Activated T-cell treated with anti-CD3 and anti-CD28 coated beads for 24 hours (primary cell): Measurements from ENCODE around the gene ARID5A.

Experiments used
- DNase-seq: peaks from one replicate; pipeline ENCODE4 v3.0.0-alpha.2; 2020; ENCODE audit warnings: low read depth

Gene ARID5A

DNA sequence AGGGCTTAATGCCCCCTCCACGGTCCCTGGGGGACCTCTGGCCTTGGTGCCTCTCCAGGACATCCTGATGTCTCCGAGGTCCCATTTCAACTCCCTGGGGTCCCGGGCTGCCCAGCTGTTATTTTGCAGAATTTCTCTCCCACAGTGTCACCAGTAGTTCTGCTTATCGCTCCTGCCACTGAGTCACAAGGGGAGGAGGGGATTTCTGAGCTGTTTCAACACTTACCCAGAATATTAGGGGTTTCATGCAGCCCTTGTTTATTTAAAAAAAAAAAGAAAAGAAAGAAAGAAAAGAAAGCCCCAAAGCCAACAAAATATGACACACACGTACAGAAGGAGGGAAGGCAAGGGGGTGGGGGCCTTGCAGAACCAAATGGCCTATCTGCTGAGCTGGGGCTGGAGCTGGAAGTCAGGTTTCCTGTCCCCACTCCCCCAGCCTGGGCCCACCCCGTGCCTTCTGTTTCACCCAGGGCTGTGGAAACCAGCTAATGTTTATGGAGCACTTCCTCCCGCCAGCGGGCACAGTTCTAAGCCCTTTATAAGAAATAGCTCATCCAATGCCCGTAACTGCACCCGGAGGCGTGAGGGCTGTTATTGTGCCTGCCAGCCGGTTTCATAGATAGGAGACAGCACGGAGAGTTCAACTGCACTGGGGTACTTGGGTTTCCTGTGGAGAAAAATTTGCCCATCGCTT lies 8.4 kb upstream of the ARID5A start:
- DNase-seq = peak; percentile 60

DNA sequence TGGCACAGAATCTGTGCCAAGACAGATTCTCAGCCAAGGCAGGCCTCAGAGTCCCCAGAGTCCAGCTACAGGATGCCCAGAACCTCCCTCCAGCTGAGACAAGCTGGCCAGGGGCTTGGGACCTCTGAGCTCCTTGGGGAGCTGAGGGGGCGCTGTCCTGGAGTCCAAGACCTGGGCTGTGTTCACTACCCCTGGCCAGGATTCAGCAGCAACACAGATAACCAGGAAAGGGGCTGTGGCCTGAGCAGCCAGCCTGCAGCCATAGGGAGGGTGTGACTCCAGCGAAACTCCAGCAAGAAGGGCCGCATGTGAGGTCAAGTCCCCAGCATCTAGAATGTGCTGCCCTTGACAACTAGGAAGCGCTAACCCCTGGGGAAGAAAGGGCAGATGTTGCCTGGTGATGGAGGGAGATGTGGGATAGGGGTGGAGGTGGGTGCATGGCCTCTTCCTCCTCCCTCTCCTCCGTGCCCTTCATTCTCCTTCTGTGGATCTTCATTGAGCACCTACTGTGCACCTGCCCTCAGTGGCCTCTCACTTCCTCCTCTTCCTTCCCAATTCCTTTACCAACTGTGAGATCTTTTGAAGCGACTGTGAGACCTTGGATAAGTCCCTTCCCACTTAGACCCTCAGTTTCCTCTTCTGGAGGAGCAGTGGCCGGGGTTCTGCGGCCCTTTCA lies 7.7 kb upstream of the ARID5A start:
- no peak for DNase-seq

GRCh38 chr2:96529376-96530143 lies 7.0 kb upstream of the ARID5A start:
- DNase-seq = no peak

DNA sequence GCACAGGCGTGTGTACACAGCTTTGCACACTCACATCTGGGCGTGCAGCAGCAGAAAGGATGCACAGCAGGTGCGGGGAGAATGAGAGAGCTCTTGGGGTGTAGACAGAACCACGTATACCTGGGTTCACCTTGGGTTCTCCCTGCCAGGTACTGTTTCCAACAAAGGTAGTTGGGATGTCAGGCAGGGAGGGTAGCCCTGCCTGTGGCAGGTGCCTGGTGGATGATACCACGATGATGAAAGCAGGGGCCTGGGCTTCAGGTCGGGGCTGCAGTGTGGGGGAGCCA lies 6.5 kb upstream of the ARID5A start:
- no peak for DNase-seq

DNA sequence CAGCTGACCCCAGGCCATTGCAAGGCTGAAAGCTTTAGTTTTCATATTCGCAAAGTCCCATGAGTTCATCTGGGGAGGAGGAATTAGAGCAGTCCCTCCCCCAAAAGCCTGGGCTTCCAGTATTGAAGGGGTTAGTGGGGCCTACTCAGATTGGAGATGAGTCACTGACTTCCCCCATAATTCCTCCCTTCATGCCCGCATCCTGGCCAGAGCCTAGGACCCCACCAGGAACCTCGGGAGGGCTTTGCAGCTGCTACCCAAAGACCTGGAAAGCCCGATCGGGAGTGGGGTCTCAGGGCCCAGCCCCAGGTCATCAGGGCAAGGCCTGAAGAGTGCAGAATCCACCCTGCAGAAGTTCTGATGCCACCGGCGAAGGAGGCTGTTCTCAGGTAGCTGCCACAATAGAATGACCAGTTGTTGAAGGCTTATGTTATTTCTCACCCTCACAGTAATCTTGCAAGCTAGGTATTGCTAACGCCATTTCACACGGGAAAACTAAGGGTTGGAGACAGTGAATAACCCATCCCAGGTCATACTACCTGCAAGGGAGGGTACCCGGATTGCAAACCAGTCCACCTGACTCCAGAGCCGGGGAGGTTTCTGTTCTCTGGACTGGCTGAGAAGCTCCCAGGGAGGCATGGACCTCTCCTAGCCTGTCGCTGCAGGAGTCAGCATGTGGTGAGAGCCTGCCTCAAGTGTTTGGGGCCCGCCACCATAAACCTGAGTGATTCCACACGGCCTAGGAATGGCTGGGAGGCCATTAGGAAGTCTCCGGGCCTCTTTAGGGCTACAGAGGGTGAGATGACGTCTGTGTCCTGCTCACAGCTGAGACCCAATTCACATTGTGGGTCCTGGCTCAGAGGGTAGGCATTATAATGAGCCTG lies 5.8 kb upstream of the ARID5A start:
- no peak for DNase-seq

DNA sequence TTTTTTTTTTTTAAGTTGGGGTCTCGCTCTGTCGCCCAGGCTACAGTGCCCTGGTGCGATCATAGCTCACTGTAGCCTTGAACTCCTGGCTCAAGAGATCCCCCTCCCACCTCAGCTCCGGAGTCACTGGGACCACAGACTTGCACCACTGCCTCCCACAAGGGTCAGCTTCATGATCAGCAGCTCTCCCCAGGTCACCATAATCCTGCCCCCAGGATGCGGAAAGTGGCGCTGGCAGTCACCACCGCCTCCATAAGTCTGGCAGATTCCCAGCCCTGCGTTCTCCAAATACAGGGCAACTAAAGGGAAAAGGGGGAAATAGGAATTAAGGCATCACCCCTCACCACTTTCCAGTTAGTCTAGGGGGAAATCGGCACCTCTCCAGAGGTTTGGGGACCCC lies 5.2 kb upstream of the ARID5A start:
- no peak for DNase-seq

- peak; percentile 83 for DNase-seq
These were observed 4.6 kb upstream of the ARID5A start for GRCh38 chr2:96531872-96532505.

GRCh38 chr2:96532641-96533291 lies 3.8 kb upstream of the ARID5A start:
- DNase-seq = no peak

DNA sequence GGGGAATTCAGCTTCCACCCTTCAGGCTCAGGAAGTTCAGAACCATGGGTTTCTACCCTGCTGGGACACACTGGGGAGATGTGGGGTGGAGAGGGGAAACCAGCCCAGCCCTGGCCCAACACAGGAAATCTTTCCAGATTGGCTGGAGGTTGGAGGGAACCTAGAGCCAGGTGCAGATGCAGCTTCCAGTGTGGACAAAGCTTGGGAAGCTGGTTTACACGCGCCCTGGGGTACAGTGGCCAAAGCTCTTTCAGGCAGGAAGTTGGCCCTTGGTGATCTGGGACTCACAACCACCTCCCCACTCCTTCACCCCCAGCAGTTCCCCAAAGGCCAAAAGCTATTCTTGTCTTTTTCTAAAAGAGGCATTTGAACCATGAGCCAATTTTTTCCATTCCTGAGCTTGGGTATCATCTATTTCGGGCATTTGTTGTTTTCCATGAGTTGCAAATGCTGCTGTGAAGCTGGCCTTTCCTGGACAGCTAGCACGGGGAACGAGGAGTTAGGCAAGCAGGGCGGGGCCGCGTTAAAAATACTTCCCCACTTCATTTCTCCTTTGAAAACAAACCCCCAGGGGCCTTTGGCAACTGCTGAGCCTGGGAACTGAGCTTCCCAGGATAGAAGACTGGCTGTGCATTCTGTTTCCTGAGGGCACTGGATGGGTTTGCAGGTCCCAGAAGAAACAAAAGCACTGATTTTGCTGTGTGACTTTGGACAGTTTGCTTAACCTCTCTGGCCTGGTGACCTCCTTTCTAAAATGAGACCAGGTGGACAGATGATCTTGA lies 3.1 kb upstream of the ARID5A start:
- DNase-seq = no peak

DNA sequence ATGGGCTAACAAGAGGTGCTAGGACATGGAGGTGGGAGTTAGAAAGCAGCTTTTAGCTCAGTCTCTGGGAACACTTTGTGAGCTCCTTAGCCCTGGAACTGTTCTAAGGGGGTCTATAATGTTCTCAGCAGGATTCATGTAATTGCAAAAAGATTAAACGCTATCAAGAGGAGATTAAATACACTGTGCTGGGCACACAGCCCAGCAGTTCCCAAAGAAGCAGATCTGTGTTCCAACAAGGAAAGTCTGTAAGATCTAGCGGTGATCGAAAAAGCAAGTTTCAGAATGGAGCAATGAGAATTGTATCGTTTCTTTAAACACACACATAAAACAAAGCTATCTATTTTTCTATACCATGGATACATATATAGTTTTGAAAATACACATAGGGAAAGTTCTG lies 2.4 kb upstream of the ARID5A start:
- DNase-seq = no peak

DNA sequence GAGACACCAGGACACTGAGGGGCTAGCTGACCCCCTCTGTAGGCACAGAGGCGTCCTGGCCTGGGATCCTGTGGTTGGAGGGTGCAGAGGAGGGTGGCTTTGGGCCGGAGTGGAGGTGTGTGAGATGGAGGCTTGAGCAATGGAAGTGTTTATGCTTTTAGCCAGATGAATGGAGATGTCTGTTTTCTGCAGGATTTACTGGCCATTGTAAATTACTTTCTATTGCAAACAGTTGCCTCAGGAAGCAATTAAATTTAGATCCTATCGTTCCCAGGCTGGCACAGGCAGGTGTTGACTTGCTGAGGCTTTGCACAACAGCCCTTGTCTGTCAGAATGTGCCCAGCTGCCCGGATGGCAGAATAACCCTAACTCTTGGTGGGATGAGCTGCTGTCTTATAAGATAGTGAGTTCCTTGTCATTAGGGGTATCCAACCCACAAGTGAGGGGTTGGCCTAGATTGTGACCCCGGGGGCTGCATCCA lies 1.8 kb upstream of the ARID5A start:
- no peak for DNase-seq

DNA sequence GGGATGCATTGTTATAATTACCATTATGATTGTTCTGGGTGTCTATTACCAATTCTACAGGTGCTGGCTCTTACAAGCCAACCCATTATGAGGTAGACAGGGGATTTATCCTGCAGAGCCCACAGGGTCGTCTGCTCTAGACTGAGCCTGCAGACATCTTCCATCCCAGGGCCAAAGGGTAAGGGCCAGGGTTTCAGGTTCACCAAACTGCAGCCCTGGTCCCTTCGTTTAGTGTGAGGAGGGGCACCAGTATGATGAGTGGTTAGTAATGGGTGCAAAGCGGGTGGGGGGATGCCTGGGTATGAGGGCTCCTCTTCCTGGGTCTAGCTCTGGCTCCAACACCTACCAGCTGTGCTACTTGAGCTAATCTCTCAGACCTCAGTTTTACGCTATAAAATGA lies 1.2 kb upstream of the ARID5A start:
- no peak for DNase-seq

DNA sequence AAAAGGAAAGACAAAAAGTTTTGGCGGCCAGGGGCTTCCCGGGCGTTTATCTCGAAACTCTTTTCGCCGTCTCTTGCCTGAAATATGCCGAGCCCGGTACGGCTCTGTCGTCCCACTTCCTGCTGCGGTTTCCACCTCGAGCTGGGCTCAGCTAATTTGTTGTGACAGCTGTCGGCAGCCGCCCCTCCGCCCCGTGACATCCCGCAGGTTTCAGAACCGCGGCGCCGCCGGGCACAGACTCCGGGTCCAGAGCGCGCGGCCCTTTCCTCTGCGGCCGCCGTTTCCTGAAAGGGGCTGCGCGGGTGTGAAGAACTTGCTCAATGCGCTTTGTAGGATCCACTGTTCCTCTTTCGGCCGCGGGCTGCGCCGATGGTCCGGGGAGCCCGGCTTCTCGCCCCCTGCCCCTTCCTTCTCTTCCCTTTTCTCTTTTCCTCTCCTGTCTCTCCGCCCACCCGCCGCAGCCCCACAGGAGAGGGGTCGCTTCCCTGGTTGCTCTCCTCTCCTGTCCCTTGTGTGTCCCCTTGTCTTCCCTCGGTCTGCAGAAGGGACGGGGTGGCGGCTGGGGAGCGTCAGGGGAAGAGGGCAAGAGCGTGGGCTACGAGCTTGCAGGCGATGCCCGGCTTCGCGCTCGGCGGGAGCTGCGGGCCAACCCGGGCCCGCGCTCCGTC lies 648 bp downstream of the ARID5A start:
- peak; percentile 79 for DNase-seq

- DNase-seq = no peak
These were observed 1.4 kb downstream of the ARID5A start for GRCh38 chr2:96537734-96538486.

DNA sequence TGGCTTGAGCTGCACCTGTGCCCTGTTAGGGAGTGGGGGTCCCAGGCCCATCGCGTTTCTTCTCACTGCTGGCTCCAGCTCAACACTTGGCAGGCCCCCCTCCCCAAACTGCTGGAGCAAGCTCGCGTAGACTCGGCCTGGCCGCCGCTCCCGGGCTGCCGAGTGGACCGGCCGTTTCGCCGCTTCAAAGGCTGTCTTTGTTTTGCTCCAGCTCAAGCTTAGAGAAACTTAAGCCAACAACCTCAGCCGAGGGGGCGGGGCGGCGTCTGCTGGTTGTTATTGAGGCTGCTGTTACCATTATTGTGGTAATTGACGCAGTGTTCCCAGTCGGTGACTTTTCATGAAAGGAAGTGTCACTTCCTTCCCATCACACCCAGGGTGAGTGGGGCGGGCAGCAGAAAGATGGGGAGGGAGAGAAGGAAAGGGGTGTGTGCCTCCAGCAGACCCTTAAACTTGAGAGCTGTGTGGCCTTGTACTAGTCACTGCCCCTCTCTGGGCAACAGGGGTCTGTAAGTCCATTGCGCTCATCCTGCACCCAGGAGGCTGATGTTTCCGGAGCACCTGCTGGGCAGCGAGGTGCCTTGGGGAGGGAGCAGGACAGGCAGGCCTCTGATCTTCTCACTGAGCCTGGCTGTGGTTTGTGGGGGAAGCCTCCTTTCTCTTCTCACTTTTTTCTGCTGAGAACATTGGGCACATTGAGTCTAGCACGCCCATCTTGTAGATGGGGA lies 2.1 kb downstream of the ARID5A start:
- DNase-seq = peak; percentile 81

- no peak for DNase-seq
These were observed 2.8 kb downstream of the ARID5A start for GRCh38 chr2:96539215-96539920.

DNA sequence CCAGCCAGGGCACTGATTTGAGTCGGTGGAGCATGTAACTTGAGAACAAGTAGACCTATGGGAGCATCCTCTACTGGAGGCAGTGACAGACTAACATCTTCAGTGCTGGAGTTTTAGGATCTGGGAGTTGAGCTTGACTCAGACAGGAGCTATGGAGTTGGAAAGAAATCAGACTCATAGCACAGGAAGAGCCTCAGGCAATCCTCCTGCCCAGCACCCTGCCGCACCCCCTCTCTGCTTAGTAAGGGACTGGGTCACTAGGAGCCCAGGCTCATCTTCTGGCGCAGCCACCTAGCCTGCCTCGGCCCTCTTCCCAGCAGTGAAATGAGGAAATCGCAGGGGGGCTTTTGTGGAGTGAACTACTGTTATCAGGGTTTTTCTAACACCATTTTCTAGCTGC lies 3.6 kb downstream of the ARID5A start:
- DNase-seq = no peak
